Kasumi-1 (cell line): ENCODE measurements around the gene RUBCNL.
A peak's percentile ranks its signal among the peaks of the same experiment; 100 is the strongest.
"Not testable (repeated sequence)": the region's sequence is repeated elsewhere in the genome, so short reads cannot be mapped to it uniquely, and the experiment has no call there.

ENCODE experiments used
- DNase-seq, 2 experiments: peaks; one replicate each; lab custom pipeline; 2025; lab: John Stamatoyannopoulos, UW

RUBCNL gene

DNA sequence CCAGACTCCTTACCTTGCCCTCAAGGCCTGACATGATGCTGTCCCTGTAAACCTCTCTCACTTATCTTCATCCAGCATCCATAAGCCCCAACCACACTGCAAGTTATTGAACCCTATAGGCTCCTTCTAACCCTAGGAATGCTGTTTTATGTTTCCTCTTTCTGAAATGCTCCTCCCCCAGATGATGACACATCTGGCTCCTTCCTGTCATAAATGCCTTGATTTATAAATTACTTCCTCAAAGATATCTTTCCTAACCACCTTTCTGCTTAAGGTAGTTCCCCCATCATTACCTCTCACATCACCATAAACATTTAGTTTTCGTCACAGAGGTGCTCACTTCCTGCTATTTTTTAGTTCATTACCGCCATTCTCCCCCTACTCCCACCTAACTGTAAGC is 12.3 kb downstream of the RUBCNL start:
- peak; percentile 49 to 72 for DNase-seq

DNA sequence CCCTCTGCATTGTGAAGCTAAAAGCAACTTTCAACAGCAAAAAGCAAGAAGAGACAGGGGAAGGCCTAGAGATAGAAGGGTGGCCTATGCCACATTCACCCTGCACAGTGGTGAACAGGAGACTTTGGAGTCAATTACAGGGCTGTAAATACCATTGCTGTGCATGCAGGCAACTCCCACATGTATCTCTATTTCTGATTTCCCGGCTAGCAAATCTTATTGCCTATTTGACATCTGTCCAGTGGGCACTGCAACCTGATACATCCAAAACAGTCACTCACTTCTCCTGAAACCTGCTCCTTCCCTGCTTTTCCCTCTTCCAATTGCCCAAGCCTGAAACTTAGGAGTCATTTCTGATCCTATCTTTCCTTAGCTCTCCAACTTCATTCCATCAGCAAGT is 13.4 kb downstream of the RUBCNL start:
- DNase-seq = no peak

- DNase-seq = not testable (repeated sequence)
Observed at GRCh38 chr13:46372938-46373337, 14.1 kb downstream of the RUBCNL start.

GRCh38 chr13:46372071-46372470 is 15.0 kb downstream of the RUBCNL start:
- no peak for DNase-seq

DNA sequence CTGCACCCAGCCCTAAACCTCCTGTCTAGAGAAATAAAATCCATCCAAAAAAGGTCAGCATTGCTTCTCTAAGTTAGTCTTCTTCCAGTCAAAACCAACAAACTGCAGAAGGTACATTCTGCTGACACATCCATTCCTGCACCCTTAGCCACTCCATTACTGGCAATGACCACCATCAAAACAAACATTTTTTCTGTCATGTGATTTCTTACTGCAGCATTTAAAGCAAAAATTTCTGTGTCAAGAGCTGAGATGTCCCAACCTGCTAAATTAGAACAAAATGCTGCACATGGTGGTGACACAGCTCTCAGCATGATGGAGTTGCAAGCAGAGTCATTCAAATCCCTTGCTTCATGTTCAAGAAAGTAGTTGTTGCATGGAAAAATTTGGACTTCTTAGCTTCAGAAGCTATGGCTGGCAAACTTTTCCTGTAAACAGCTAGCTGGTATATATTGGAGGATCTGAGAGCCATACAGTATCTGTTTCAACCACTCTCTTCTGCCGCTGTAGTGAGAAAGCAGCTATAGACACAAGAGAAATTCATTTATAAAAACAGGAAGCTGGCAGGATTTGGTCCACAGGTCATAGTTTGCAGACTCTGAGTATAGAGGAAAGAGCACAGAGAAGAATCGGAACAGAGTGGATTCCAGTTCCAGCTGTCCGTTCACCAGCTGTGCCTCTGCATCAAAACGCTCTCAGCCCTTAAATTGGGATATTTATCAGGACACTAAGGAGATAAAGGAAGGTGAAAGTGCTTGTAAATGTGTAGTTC is 17.4 kb downstream of the RUBCNL start:
- no peak for DNase-seq

GRCh38 chr13:46367617-46368327 is 19.3 kb downstream of the RUBCNL start:
- no peak for DNase-seq

DNA sequence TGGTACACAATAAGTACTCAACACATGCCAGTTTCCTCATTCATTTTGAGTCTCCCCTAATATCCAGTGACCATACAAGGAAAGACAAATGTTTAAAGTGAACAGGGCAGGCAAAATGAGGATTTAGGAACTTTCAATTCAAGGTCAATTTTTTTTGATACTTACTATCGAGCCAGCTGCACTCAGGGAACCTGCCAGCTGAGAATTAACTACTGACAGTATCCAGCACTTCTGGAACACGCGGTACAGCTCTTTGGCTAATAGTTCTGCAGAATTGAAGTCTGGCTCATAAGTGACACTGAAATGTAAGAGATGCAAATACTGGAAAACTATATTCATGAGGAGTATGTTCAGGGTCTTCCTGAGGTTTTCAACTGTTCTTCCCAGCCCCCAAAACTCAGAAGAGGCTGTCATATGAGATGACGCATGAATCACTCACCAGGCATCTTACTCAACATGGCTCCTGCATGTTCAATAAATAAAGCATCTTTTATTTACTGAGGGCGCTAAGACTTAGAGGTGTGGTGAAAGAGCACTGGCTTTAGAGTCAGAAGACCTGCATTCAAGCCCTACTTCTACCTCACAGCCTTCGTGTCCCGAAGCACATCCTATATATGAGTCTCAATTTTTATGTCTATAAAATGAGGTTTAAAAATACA is 25.6 kb downstream of the RUBCNL start:
- DNase-seq = no peak

GRCh38 chr13:46360604-46361003 is 26.4 kb downstream of the RUBCNL start:
- DNase-seq = no peak

DNA sequence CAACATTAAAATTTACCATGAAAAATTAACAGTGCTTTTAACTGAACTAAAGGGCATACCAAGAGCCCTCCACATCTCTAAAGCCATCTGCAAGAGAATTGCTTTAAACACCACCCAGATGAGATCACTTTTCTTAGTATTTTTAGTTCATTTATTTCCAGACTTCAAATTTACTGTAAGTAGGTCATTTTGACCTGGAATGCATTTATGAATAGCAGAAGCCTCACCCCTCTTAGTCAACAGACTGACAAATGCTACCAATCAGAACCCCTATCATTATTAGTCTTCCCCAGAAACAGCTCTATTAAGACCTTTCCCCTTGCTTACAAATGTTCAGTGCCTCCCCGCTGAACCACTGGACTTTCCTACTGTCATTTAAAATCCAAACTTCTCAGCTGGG is 27.3 kb downstream of the RUBCNL start:
- DNase-seq = no peak

DNA sequence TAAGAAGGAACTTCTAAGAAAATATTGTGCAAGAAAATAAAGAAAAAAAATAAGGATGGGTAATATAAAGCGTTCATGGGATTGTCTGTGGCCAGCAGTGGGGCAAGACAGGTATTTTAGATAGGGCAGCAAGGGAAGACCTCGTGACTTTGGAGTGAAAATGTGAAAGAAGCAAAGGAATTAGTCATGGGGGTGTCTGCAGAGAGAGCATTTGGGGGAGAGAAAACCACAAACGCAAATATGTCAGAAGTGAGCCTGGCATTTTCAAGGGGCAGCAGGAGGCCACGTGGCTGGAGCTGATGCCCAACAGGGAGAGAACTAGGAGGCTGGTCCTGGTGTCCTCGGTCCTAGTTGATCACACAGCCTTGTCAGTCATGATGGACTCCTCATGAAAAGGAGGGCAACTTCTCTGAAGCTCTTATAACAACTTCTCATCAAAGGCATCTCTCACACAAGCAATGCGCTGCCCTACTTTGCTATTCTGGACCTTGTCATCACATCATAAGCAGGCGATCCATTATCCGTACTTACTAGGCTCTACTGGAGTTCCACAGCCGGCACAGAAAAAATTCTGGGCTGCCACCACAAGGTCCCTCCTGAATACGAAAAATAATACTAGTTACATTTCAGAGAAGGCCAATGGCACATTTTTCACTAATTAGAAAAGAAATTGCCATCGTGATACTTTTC is 31.0 kb downstream of the RUBCNL start:
- DNase-seq = no peak

GRCh38 chr13:46355088-46355468 is 32.0 kb downstream of the RUBCNL start:
- DNase-seq = no peak

DNA sequence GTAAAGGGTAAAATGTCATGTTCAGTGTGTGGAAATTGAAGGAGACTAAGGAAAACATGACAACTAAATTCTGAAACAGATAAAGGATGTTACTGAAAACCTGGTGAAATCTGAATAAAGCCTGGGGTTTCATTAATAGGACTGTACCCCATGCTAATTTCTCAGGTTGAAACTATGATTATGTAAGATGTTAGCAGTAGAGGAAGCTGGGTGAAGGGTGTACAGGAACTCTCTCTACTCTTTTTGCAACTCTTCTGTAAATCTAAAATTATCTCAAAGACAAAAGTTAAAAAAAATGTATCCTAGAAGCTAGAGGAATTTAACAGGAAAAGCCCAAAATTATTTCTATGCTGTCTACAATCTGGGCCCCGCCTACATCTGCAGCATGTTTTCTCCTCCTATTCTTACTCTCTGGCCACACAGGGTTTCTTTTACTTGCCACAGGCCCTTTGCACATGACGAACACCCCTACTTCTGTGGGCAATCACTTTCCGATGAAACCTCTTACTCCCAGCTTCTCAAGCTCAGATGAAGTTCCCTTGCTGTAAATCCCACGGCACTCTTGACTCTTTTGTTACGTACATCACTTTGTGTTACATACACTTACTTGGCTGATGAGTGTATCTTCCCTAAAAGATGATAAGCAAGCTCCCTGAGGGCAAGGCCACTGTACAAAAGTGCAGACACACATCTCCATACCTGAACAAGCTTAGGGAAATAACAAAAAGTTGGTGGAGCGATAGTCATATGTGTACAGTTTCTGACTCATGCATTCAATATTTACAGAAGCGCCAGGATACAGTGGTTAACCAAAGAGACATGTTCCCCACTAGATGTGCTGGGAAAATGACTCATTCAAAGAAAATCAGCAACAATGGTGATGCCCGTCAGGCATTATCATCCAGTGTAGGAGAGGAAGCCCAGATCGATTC is 32.6 kb downstream of the RUBCNL start:
- DNase-seq = peak; percentile 93 to 94

GRCh38 chr13:46352805-46353204 is 34.2 kb downstream of the RUBCNL start:
- no peak for DNase-seq

DNA sequence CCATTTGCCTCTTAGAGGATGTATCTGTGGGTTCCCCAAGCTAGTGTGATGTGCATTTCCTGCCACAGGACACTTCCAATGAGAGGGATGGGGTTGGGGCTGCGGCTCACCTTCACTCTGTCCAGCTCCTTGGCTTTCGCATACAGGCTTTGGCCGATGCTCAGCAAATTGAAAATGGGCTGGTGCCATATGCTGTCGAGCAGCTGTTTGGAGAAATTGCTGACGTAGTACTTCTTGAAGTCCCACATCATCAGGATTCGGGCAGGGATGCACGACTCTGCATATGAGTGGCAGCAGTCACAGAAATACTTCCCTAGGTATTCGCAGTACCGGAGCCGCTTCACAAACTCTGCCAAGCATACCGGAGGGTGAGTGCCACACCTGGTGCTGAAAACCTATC is 37.0 kb downstream of the RUBCNL start:
- no peak for DNase-seq

GRCh38 chr13:46348961-46349360 is 38.1 kb downstream of the RUBCNL start:
- DNase-seq = no peak

DNA sequence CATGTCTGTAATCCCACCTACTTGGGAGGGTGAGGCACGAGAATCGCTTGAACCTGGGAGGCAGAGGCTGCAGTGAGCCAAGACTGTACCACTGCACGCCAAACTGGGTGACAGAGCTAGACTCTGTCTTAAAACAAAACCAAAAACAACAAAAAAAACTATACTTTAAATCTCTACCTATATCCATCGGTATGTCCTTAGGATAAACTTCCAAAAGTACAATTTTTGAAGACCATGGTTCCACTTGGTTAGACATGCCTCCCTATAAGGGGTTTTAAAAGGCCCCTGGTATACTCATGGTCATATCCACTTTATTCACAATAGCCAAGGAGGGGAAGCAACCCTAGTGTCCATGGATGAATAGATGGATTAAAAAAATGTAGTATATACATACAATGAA is 39.8 kb downstream of the RUBCNL start:
- DNase-seq = no peak

- DNase-seq = no peak
Observed at GRCh38 chr13:46345866-46346265, 41.2 kb downstream of the RUBCNL start.

DNA sequence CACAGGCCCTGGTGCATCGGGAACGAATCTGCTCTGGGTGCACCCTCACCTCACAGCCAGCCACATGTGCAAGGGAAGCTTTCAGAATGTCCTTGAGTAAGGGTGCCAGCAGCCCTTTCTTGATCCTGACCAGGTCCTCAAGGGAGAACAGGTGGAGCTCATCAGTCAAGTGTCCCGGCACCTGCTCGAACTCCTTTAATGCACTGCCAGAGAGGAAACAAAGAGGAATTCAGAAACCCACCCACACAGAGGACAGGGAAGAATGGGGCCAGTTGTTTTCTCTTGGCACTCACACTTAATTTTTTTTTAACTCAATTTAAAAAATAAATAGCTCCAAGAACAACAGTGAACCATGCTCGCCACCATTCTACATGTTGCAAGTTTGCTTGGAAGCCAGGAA is 41.7 kb downstream of the RUBCNL start:
- DNase-seq = no peak

- DNase-seq = no peak
Observed at GRCh38 chr13:46343279-46343994, 43.6 kb downstream of the RUBCNL start.

GRCh38 chr13:46342538-46342937 is 44.5 kb downstream of the RUBCNL start:
- DNase-seq = no peak
